ENCODE data around the gene FFAR1.
"Not testable (repeated sequence)": the region's sequence is repeated elsewhere in the genome, so short reads cannot be mapped to it uniquely, and the experiment has no call there.

Gene FFAR1

DNA sequence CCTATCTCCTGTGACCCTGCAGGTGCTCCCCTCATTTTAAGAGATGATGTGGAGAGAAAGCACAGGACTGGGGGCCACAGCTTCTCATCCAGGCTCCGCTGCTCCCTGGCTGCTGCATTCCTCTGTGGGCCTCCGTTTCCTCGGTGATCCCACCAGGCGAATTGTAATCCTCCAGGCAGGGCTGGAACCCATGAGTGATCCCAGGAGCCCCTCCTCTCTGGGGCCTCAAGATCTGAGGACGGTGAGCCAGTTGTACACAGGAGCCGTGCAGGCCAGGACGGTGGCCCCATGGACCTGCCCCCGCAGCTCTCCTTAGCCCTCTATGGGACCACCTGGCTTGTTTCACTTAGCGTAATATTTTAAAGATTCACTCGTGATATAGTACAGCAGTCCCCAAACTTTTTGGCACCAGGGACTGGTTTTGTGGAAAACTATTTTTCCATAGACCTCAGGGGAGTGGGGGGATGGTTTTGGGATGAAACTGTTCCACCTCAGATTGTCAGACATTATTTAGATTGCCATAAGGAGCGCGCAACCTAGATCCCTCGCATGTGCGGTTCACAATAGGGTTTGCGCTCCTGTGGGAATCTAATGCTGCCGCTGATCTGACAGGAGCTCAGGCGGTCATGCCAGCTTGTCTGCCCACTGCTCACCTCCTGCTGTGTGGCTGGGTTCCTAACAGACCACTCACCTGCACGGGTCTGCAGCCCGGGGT lies 16.2 kb downstream of the FFAR1 start:
- DNase-seq: no peak

DNA sequence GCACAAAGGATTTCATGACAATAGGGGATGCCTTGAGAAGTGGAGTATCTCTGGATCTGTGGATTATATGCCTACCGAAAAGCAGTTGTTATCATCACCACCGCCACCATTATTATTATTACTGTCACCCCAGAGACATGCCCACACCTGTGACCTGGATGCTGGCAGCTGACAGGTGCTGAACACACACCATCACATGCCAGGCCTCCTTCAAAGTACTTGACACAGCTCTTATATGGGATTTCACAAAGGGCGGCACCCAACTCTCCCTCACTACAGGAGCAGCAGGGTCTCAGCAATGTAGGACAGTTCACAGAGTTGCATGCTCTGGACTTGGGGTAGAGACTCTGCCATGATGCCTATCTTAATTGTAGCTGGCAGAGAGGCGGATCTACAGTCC lies 17.6 kb downstream of the FFAR1 start:
- DNase-seq: no peak

- no peak for DNase-seq
Observed at GRCh38 chr19:35368378-35368777, 20.7 kb downstream of the FFAR1 start.

GRCh38 chr19:35369522-35369921 lies 21.8 kb downstream of the FFAR1 start:
- DNase-seq: no peak

- DNase-seq: no peak
Observed at GRCh38 chr19:35370722-35371121, 23.0 kb downstream of the FFAR1 start, which contains the start of gene GPR42. Gene GPR42, plus strand, starts transcription at chr19:35371068. Its CDS starts 292 bp downstream, at chr19:35371360.

- DNase-seq: no peak
Observed at GRCh38 chr19:35373492-35373891, 25.8 kb downstream of the FFAR1 start.

DNA sequence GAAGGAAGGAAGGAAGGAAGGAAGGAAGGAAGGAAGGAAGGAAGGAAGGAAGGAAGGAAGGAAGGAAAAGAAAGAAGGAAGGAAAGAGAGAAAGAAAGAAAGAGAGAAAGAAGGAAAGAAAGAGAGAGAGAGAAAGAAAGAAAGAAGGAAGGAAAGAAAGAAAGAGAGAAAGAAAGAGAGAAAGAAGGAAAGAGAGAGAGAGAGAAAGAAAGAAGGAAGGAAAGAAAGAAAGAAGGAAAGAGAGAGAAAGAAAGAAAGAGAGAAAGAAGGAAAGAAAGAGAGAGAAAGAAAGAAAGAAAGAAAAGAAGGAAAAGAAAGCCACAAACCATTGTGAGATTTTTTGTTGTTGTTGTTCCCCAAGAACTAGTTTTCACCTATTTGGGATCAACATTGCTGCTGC lies 26.3 kb downstream of the FFAR1 start:
- not testable (repeated sequence) for DNase-seq

GRCh38 chr19:35375505-35376307 lies 28.0 kb downstream of the FFAR1 start:
- no peak for DNase-seq

DNA sequence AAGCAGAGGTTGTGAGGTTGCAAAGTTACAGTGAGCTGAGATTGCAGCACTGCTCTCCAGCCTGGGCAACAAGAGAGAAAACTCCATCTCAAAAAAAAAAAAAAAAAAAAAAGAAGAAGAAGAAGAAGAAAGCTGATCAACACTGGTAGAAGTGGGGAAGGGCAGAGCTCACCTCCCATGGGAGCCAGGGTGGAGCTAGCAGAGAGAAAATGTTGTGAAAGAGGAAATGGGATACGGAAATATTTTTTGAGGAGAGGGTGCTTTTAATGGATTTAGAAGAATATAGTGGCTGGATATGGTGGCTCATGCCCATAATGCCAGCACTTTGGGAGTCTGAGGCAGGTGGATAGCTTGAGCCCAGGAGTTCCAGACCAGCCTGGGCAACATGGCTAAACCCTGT lies 30.0 kb downstream of the FFAR1 start:
- DNase-seq: no peak

DNA sequence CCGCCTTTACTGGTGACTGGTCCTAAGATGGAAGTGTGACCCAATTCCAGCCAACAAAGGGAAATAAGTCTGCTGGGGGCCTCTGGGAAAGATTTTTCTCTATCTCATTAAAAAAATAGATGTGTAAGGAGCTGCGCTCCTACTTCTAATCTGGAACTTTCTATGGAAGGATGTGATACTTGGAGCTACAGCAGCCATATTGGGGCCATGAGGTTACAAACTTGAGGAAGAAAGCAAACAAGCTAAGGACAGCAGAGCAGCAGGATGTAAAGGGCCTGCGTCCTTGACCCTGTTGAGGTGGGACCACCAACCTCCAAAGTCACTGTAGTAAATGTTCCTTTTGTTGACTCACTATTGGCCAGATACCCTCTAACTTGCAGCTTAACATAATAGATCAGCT lies 30.7 kb downstream of the FFAR1 start:
- no peak for DNase-seq

- not testable (repeated sequence) for DNase-seq
Observed at GRCh38 chr19:35379545-35379944, 31.8 kb downstream of the FFAR1 start.

DNA sequence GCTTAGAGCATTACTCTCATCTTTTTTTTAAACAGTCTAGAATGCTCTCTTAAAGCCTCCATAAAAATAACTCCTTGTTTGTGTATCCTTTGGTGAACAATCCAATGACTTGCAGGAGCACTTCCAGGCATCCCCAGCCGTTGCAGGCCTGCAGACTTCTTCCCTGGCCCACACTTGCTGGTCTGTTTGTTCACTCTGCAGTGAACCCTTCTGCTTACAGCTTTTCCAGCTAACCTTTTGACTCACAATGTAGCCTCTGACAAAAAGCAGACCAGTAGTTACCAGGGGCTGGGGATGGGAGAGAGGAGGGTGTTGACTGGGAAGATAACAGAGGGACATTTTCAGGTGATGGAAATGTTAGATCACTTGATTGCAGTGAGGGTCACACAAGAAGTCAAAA lies 32.3 kb downstream of the FFAR1 start:
- no peak for DNase-seq

- DNase-seq: no peak
Observed at GRCh38 chr19:35380450-35381124, 32.9 kb downstream of the FFAR1 start.

GRCh38 chr19:35381318-35381717 lies 33.6 kb downstream of the FFAR1 start:
- DNase-seq: no peak

DNA sequence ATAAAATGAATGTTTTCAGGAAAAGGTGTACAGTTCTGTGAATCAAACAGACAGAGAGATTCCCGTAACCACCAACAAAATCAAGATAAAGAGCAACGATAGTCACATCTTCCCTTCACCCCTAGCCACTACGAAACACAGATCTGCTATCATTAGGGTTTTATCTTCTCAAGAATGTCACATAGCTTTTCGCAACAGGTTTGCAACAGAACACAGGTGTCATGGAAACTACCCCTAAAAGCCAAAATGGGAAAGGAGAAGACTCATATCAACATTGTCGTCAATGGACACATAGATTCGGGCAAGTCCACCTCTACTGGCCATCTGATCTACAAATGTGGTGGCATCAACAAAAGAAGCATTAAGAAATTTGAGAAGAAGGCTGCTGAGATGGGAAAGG lies 34.2 kb downstream of the FFAR1 start:
- DNase-seq: no peak

GRCh38 chr19:35383536-35383935 lies 35.8 kb downstream of the FFAR1 start:
- DNase-seq: no peak

- no peak for DNase-seq
Observed at GRCh38 chr19:35388277-35389054, 40.8 kb downstream of the FFAR1 start.

DNA sequence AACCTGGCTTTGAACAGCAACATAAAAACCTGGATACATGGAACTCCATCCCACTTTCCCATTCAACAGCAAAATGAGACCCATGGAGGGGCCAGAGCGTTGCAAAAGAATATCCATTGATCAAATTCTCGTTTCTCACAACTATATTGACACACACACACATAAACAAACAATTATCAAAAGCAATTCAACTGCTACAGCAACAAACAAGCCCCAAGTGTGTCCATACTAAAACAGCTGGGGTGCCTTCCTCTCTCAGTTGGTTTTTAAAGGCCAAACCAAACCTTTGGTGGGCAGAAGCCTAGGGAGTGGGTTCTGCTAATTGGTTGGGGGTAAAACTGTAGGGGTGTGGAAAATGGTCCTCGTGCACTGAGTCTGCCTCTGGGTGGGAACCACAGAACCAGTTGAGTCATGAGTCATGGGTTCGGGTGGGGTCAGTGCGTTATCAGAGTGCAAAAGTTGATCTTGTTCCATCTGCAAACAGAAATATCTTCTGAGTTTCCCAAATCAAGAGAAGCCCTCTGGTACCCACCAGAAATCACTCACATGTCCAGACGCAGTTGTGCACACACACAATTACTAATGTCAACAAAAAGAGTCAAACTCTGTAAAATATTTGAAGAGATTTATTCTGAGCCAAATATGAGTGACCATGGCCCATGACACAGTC lies 41.6 kb downstream of the FFAR1 start:
- DNase-seq: no peak

- no peak for DNase-seq
Observed at GRCh38 chr19:35392742-35393715, 45.3 kb downstream of the FFAR1 start.

DNA sequence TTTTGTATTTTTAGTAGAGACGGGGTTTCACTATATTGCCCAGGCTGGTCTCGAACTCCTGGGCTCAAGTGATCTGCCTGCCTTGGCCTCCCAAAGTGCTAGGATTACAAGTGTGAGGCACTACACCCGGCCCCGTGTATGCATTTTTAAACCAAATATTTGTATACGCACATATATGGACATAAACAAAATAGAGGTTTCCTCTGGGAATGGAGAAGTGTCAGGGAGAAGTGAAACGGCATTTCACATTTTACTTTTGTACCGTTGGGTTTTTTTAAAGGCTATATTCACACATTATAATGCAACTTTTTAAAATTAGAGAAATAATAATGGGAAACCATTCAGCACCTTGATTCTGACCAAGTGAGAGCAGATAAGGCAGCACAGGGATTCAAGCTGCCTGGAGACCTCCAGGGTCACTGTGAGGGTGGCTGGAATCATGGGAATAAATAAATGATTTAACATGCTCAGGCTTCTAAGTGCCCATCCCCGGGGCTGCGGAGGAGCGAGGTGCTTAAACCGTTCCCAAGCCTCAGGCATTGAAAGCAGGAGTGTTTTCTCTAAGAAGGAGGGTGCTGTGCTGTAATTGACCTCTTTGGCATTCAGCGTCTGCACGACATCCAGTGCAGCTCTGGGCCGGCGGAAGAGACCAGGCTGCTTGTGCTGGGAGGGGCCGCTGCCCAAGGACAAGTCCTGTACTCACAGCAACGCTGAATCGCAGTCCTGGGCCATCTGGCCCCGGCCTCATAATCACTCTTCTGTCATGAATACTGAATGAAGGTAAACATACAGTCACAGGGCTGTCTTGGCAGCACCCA lies 47.9 kb downstream of the FFAR1 start:
- DNase-seq: no peak
